HG03175 (cell line): ENCODE results near the gene PRR15.

Experiments used
- ATAC-seq: cut with Tn5 transposase; IDR thresholded peaks from one replicate; pipeline ENCODE4 v1.9.1; 2021; ENCODE audit warnings: mild to moderate bottlenecking, moderate library complexity; ENCODE audit not compliant: unreplicated experiment

PRR15 gene

DNA sequence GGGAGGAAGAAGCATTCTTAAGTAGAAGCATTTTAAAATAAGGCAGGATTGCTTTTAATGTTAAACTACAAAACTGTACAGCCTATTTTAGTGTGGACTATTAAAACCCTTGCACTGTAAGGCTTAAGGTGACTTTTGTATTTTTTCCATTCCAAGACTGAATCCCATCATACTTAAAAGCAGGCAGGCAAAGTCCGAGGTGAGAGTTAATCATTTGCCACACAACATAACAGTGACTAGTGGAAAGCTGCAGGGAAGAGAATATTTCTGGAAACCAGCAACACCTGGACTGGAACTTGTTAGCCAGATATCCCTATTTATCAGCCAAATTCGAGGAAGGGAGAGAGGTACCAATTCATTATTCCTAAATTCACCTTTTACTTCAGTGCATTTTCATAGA is 3.5 kb downstream of the PRR15 start:
- ATAC-seq, result no peak

- ATAC-seq, result no peak
Measured at GRCh38 chr7:29569648-29570047, 6.0 kb downstream of the PRR15 start.

DNA sequence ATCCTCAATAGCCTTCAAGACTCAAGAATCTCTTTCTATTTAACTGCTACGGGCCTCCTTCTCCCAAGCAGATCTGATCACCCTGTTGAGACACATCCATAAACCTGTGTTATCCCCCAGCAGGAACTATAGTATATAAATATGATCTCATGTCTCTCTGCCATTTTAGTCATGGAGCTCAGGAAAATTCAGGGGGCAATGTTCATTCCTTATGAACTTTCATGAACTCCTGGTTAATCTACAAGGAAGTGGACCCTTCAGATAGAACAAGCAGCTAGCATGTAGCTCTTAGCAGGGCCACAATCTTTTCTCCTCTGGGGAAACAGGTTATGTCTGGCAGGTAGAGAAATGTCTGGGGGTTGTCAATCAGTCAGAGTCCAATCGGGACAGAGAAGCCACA is 8.9 kb downstream of the PRR15 start:
- ATAC-seq, result no peak

GRCh38 chr7:29573567-29573966 is 9.9 kb downstream of the PRR15 start:
- ATAC-seq, result no peak

DNA sequence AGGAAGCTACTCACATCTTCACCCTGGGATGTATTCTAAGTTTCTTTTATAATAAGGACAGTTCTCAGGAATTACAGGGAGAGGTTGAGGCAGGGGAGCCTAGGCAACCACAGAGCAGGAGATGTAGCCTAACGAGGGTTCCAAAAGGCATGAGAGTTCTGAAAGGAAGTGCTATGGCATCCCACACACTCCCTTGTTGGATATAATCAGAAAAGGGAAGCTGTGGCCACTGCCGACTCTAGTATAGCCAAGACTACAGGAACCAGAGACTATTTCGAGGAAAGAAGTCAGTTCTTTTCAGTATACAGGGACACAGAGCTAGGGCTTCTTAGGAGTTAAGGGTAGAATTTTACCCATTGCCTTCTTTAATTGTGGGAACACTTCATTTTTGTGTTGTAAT is 11.0 kb downstream of the PRR15 start:
- no peak for ATAC-seq

- no peak for ATAC-seq
Measured at GRCh38 chr7:29587195-29587808, 23.7 kb downstream of the PRR15 start.

DNA sequence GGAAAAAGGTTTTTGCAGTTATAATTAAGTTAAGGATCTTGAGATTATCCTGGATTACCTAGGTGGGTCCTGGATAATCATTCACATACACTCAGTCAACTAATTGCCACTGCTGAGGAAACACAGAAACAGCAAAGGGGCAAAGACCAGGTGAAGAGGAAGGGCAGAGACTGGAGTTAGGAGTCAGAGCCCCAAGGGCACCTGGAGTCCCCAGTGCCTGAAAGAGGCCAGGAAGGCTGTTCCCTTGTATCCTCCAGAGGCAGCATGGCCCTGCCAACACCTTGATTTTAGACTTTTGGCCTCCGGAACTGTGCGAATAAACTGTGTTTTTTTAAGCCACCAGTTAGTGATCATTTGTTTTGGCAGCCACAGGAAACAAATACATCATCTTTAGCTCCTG is 24.6 kb downstream of the PRR15 start:
- no peak for ATAC-seq

GRCh38 chr7:29588900-29589696 is 25.5 kb downstream of the PRR15 start:
- ATAC-seq, result peak; percentile 87

- ATAC-seq, result no peak
Measured at GRCh38 chr7:29592866-29593265, 29.2 kb downstream of the PRR15 start.

GRCh38 chr7:29593459-29593858 is 29.8 kb downstream of the PRR15 start:
- ATAC-seq, result no peak

GRCh38 chr7:29596593-29597178 is 33.1 kb downstream of the PRR15 start:
- ATAC-seq, result no peak

GRCh38 chr7:29597266-29597665 is 33.6 kb downstream of the PRR15 start:
- ATAC-seq, result no peak

GRCh38 chr7:29598137-29598536 is 34.5 kb downstream of the PRR15 start:
- no peak for ATAC-seq

DNA sequence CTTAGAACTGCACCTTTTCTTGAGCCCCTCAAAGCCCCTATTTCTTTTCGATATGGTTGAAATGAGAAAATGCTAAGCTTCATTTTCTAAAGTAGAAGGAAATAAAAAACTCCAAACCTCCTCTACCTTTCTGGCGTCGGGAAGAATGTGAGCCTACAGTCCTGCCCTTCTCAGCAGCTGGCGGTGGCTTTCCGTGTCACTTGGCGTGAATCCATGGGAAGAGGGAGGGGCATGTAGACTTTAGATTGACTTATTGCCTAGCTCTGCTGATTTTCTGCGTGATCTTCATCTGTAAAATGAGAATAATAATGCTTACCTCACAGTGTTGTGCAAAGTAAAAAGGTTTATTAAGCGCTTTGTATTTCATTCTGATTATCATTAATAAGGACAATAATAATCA is 35.0 kb downstream of the PRR15 start:
- no peak for ATAC-seq

DNA sequence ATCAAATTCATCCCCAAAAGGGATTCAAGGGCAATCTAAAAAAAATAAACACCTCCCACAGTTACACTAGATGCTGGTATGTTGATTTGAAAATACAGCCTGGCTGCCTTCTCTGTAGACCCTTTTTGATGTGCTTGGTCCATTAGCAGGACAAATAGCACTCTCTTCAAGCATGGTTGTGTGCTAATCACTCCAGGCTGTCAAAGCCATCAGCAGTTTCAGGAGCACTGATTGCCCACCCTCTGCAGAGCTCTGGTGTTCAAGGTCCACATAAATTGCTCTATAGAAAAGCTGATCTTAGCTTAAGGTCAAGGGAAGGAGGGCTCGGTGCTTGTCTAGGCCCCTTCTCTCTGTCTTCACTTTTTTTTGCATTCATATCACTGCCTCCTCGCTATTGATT is 35.4 kb downstream of the PRR15 start:
- ATAC-seq, result no peak

- ATAC-seq, result no peak
Measured at GRCh38 chr7:29600661-29601060, 37.0 kb downstream of the PRR15 start.

- ATAC-seq, result no peak
Measured at GRCh38 chr7:29604052-29604451, 40.4 kb downstream of the PRR15 start.

DNA sequence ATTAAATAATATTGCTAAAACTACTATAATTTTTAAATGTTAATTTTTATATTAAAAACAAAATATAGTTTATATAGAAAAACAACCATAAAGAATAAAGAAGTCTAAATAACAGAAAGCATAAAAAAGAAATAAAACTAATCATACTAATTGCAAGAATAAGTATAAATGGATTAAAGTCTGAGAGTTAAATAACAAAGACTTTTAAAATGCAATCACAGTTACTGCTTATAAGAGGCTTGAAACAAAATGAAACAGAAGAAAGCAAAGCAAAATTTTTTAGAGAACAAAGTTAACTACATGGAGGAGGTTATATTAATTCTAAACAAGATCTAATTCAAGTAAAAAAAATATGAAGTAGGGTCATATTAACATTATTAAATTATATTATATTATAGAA is 41.1 kb downstream of the PRR15 start:
- no peak for ATAC-seq

DNA sequence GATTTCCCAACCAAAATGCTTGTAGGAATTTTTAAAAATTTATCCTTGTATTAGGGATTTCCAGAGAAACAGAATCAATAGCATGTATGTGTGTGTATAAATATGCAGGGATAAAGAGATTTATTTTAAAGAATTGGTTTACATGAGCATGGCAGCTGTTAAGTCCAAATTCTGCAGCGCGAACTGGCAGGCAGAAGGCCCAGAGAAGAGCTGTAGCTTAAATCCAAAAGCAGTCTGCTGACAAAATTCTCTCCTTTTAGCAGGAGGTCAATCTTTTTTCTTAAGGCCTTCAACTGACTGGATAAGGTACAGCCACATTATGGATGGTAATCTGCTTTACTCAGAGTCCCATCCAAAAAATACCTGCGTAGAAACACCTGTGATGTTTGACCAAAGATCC is 42.0 kb downstream of the PRR15 start:
- ATAC-seq, result no peak

DNA sequence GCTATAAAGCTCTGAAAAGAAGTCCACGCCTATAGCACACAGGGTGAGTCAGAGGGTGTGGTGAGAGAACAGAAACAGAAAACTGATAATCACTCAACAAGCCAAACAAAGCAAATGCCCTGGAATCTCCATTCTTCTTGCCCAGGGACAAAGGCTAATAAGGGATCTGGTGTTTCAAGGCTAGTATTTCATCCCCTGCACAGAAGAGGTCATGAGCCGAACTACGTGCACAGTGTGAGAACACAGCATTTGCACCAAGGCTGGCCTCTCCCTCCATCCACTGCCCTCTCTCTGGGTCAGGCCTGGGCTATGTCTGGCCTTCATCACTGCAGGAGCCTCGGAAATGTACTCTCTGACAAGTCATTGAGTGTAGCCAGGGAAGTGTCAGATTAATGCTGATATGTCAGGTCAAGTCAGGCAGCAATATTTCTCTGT is 42.7 kb downstream of the PRR15 start:
- no peak for ATAC-seq

DNA sequence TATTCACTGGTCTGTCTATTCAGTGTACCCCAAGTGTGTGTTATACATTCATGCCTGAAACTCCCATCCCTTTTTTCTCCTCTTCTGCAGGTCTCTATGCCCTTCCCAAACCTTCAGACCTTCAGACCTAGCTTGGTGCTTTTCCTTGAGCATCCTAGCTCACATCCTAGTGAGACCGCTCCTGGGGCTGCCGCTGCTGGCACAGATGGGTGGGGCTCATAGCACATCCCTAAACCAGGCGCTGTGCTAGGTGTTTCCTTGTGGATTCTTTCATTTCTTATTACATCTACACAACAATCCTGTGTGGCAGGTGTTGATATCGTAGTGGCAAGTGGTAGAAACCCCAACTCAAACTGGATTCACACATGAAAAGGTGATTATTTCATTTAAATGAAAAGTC is 43.2 kb downstream of the PRR15 start:
- ATAC-seq, result no peak

DNA sequence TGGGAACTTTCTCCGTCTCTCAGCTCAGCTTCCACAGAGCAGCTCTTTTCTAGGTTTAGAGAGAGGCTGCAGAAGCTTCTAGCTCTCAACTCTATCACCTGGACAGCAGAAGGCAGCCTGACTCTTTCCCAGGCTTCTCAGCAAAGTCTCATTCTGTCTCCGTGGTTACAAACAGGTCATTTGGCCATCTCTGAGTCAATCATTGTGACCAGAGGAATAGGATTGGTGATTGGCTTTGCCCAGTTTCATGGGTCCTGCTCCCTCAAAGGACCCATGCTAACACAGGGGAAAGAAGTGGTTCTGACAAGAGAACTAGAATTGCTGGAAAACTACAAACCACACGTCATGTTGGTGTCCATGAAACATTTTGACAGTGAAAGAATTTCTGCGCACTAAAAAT is 43.6 kb downstream of the PRR15 start:
- ATAC-seq, result no peak
